ENCODE measurements around the gene GTF2H2C. TPM values are rescaled to one million over a fixed set of nuclear protein-coding genes. Genes with fewer than 3 reads are reported as not detected.

The GTF2H2C gene
- total and polyA plus RNA-seq, 2 of the 8 experiments (the other 6 are each of a cell fraction or from before 2014, with no cell fraction given): 20.8 to 45.1 TPM

DNA sequence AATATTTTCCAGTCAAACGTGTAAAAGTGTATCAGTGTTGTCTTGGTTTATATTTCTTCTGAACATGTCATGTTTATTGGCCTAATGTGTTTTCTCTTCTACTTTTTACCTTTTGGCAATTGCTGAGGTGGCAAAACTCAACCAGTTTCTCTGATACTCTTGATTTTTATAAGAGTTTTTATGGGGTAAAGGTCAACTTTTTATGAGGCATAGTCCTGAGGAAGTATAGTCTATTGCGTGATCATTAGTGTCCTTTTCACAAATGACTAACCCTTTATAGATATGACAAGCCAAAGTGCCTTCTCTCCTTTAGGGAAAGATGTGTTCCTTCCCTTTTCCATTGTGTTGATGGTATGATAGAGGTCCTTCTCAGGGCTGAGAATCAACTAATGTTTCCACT, 34.5 kb upstream of the GTF2H2C start:
- H3K4ac ChIP-seq (replicated peaks; ENCODE audit: insufficient read length, low read depth, low read length): no peak overlapping the region
- TF ChIP-seq NANOG (IDR thresholded peaks at IDR 0.05; ENCODE audit: insufficient read depth, low read depth, low read length, poor library complexity, severe bottlenecking) (no peak), SIN3A (conservative IDR thresholded peaks at IDR 0.05 in 1 of 2, IDR thresholded peaks at IDR 0.05 in 1 of 2; ENCODE audit: low read depth in 1 of 2, low read length in 2 of 2) (no peak), POLR2AphosphoS5 (IDR thresholded peaks at IDR 0.05; ENCODE audit: low read depth, low read length) (no peak), SP4 (IDR thresholded peaks at IDR 0.05; ENCODE audit: low read length) (no peak), TBP (IDR thresholded peaks at IDR 0.05; ENCODE audit: low read depth, low read length) (no peak), TEAD4 (IDR thresholded peaks at IDR 0.05; ENCODE audit: low read depth, low read length) (no peak), CREB1 (IDR thresholded peaks at IDR 0.05) (no peak), CHD1 (IDR thresholded peaks at IDR 0.05; ENCODE audit: low read depth, low read length) (no peak), RXRA (IDR thresholded peaks at IDR 0.05; ENCODE audit: insufficient read depth, low read depth, low read length) (no peak), SP2 (IDR thresholded peaks at IDR 0.05; ENCODE audit: low read length) (no peak), FOSL1 (IDR thresholded peaks at IDR 0.05; ENCODE audit: insufficient read depth, low read depth, low read length) (no peak), RBBP5 (IDR thresholded peaks at IDR 0.05; ENCODE audit: borderline replicate concordance, low read depth, low read length) (no peak)
- TF ChIP-seq, protein P1, sequence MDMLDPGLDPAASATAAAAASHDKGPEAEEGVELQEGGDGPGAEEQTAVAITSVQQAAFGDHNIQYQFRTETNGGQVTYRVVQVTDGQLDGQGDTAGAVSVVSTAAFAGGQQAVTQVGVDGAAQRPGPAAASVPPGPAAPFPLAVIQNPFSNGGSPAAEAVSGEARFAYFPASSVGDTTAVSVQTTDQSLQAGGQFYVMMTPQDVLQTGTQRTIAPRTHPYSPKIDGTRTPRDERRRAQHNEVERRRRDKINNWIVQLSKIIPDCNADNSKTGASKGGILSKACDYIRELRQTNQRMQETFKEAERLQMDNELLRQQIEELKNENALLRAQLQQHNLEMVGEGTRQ (IDR thresholded peaks at IDR 0.05; ENCODE audit: low read length): no peak
- ChIA-PET CTCF (ENCODE audit: partially characterized antibody) (no interaction called here), POLR2A (ENCODE audit: partially characterized antibody) (interaction anchor here (0.7 kb wide), 1 partner anchor 14 kb away, joined by 3 read pairs; no protein-coding TSS in a partner anchor)
- H2BK5ac ChIP-seq (ENCODE audit: low read depth, low read length): no peak overlapping the region
- no peak overlapping the region for H4K5ac ChIP-seq (ENCODE audit: insufficient read length, low read depth, low read length)
- no peaks in the 10 kb centered on the region for H3K27me3 ChIP-seq (replicated peaks in 1 of 4; ENCODE audit: control insufficient read depth in 3 of 4, extremely low read depth in 1 of 4, insufficient read depth in 3 of 4, low read length in 3 of 4)
- H3K4me1 ChIP-seq (replicated peaks in 1 of 4; ENCODE audit: control insufficient read depth in 3 of 4, insufficient read depth in 4 of 4, low read length in 3 of 4): peaks cover 0 to 5% (median 2%) of the 10 kb centered on the region in 4 experiments; a peak in 2 of 7 replicates
- H3K9ac ChIP-seq (replicated peaks in 1 of 4; ENCODE audit: extremely low read depth in 1 of 4, low read depth in 3 of 4, low read length in 3 of 4): no peak overlapping the region
- no peaks in the 10 kb centered on the region; the same call in 1 of the 2 replicates for H3K79me1 ChIP-seq (ENCODE audit: low read depth, low read length)
- peaks cover 0 to 14% (median 0%) of the 10 kb centered on the region in 4 experiments; a peak in 2 of 8 replicates for H3K36me3 ChIP-seq (ENCODE audit: control insufficient read depth in 2 of 4, insufficient read depth in 4 of 4, low read length in 3 of 4)
- H4K91ac ChIP-seq (replicated peaks; ENCODE audit: insufficient read length, low read length): no peak overlapping the region
- no peak overlapping the region for H3K18ac ChIP-seq (ENCODE audit: extremely low read depth, low read length)
- no peak overlapping the region for H3K23ac ChIP-seq (ENCODE audit: insufficient read length)
- H3K23me2 ChIP-seq (ENCODE audit: low read depth, low read length): no peaks in the 10 kb centered on the region
- H2AFZ ChIP-seq (ENCODE audit: low read length): no peak overlapping the region
- no peaks in the 10 kb centered on the region for H3K9me3 ChIP-seq (ENCODE audit: insufficient read depth in 2 of 2, low read depth in 1 of 2, low read length in 1 of 2)
- FAIRE-seq (no peak), DNase-seq (ENCODE audit: low read depth in 1 of 2, low spot score in 2 of 2) (no peak)
- H3K4me3 ChIP-seq (ENCODE audit: extremely low read depth in 1 of 4, insufficient read depth in 2 of 4, low read depth in 3 of 4, low read length in 4 of 4): no peak overlapping the region
- H3K4me2 ChIP-seq (ENCODE audit: insufficient read depth in 1 of 2, low read depth in 2 of 2, low read length in 2 of 2): no peak overlapping the region
- H2BK15ac ChIP-seq (ENCODE audit: low read length): no peak overlapping the region
- H3K56ac ChIP-seq (replicated peaks; ENCODE audit: insufficient read length, low read depth, low read length): no peak overlapping the region
- no peak overlapping the region for H2AK5ac ChIP-seq (ENCODE audit: low read depth, low read length)
- no peak overlapping the region for H3K27ac ChIP-seq (ENCODE audit: low read depth, low read length)
- H3K14ac ChIP-seq (ENCODE audit: insufficient read length): no peak overlapping the region
- no peak overlapping the region for H2BK120ac ChIP-seq (replicated peaks; ENCODE audit: low read depth, low read length)
- peaks cover 2% of the 10 kb centered on the region in 2 experiments for H4K20me1 ChIP-seq (replicated peaks in 1 of 2; ENCODE audit: control insufficient read depth in 1 of 2, insufficient read depth in 2 of 2, low read length in 2 of 2)
- H2BK20ac ChIP-seq (ENCODE audit: low read length): no peak overlapping the region
- no peak overlapping the region for H2BK12ac ChIP-seq (ENCODE audit: low read depth, low read length)
- WGBS, 2 experiments (ENCODE audit: extremely low coverage in 1 of 2, insufficient coverage in 1 of 2, insufficient read length in 1 of 2, insufficient replicate concordance in 2 of 2, low coverage in 1 of 2, low lambda C conversion rate in 2 of 2, missing lambda C conversion rate in 1 of 2): 90% methylated on average over 2 of the region's 2 CpGs; no CpG with 5 or more reads in 1 of the 2 experiments
- no peak overlapping the region for H4K8ac ChIP-seq (ENCODE audit: extremely low read depth, insufficient read depth, low read length)
- peaks cover 0 to 12% of the 10 kb centered on the region in 2 experiments; a peak in 1 of 4 replicates for H3K79me2 ChIP-seq (ENCODE audit: control insufficient read depth in 1 of 2, insufficient read depth in 2 of 2, low read length in 2 of 2)
